Measurements from ENCODE around the gene SUDS3. TPM values are rescaled to one million over a fixed set of nuclear protein-coding genes. Genes with fewer than 3 reads are reported as not detected.
A peak's percentile ranks its signal among the peaks of the same experiment; 100 is the strongest.

The SUDS3 gene
- total RNA-seq, 1 experiment from 2014 or later: 50.7 TPM

DNA sequence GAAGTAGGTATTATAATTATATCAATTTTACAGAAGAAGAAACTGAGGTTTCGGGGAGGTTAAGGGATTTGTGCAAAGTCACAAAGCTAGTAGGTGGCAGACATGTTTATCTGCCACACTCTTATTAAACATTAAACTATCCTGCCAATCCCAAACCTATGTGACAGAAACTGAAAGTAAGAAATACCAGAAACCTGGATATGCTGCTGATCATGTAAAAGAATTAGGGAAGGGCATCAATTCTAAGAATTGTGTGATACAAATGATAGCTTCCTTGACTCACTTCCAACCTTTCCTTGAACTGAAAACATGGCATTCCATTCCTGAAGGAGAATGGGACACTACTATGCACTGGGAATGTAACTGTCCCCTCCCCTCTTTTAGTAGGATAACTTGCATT, 20.5 kb upstream of the SUDS3 start:
- no peaks in the 10 kb centered on the region for H3K27me3 ChIP-seq (ENCODE audit: insufficient read depth, low read depth)
- no peaks in the 10 kb centered on the region for H3K36me3 ChIP-seq (ENCODE audit: low read depth)
- ChIA-PET CTCF (no interaction called here), POLR2A (ENCODE audit: unreplicated experiment) (no interaction called here)
- H3K4me3 ChIP-seq: no peak overlapping the region
- no peaks in the 10 kb centered on the region for H4K20me1 ChIP-seq (ENCODE audit: insufficient read depth)
- DNase-seq: no peak
- BruUV-seq (replicated peaks): no TSS peak
- H2AFZ ChIP-seq: no peak overlapping the region
- H3F3A ChIP-seq (ENCODE audit: insufficient read depth, low read depth): peaks cover 26% of the 10 kb centered on the region
- intact Hi-C loops (cut with micrococcal nuclease; ENCODE audit: unreplicated experiment): loop anchor here (5.0 kb wide), 1 partner anchor 54 kb away; no protein-coding TSS in a partner anchor
- H3K9me3 ChIP-seq (ENCODE audit: insufficient read depth, low read depth): no peaks in the 10 kb centered on the region
- H3K4me1 ChIP-seq (replicated peaks; ENCODE audit: insufficient read depth): peaks cover 44% of the 10 kb centered on the region
- no peak overlapping the region for H3K4me2 ChIP-seq
- H3K27ac ChIP-seq: peak overlapping the region; percentile 81
- H3K9me2 ChIP-seq (ENCODE audit: insufficient read depth): no peaks in the 10 kb centered on the region
- peaks cover 79% of the 10 kb centered on the region for H3K79me2 ChIP-seq (ENCODE audit: low read depth)
- TF ChIP-seq, protein P1, sequence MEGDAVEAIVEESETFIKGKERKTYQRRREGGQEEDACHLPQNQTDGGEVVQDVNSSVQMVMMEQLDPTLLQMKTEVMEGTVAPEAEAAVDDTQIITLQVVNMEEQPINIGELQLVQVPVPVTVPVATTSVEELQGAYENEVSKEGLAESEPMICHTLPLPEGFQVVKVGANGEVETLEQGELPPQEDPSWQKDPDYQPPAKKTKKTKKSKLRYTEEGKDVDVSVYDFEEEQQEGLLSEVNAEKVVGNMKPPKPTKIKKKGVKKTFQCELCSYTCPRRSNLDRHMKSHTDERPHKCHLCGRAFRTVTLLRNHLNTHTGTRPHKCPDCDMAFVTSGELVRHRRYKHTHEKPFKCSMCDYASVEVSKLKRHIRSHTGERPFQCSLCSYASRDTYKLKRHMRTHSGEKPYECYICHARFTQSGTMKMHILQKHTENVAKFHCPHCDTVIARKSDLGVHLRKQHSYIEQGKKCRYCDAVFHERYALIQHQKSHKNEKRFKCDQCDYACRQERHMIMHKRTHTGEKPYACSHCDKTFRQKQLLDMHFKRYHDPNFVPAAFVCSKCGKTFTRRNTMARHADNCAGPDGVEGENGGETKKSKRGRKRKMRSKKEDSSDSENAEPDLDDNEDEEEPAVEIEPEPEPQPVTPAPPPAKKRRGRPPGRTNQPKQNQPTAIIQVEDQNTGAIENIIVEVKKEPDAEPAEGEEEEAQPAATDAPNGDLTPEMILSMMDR (conservative IDR thresholded peaks at IDR 0.05): no peak
- TF ChIP-seq EZH2 (IDR thresholded peaks at IDR 0.05; ENCODE audit: low read depth): no peak

DNA sequence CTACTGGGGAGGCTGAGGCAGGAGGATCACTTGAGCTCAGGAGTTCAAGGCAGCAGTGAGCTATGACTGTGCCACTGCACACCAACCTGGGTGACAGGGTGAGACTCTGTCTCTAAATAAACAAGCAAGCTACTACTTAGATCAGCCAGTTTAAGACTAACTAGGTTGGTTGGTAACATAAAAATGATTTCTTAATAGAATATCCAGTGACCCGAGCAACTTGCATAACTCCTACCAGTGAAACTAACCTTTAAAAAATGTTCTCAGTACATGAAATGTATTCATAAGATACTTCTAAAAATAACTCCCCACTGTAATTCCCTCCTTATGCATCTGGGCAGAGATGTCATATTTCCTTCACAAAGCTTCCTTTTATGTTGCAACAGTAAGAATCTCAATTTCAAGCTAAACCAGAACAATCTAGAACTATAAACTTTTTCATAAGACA, 19.5 kb upstream of the SUDS3 start:
- no peaks in the 10 kb centered on the region for H3K9me2 ChIP-seq (ENCODE audit: insufficient read depth)
- H3K27me3 ChIP-seq (ENCODE audit: insufficient read depth, low read depth): no peaks in the 10 kb centered on the region
- ChIA-PET CTCF (no interaction called here), POLR2A (ENCODE audit: unreplicated experiment) (no interaction called here)
- no peaks in the 10 kb centered on the region for H3K9me3 ChIP-seq (ENCODE audit: insufficient read depth, low read depth)
- H3K4me1 ChIP-seq (replicated peaks; ENCODE audit: insufficient read depth): peaks cover 51% of the 10 kb centered on the region
- no TSS peak for BruUV-seq (replicated peaks)
- peak in 1 of 2 experiments; percentile 85 for DNase-seq
- no peak overlapping the region for H3K4me3 ChIP-seq
- no peak overlapping the region for H2AFZ ChIP-seq
- H4K20me1 ChIP-seq (ENCODE audit: insufficient read depth): no peaks in the 10 kb centered on the region
- H3F3A ChIP-seq (ENCODE audit: insufficient read depth, low read depth): peaks cover 32% of the 10 kb centered on the region
- H3K27ac ChIP-seq: peak overlapping the region; percentile 81
- peaks cover 82% of the 10 kb centered on the region for H3K79me2 ChIP-seq (ENCODE audit: low read depth)
- intact Hi-C loops (cut with micrococcal nuclease; ENCODE audit: unreplicated experiment): loop anchor here (5.0 kb wide), 1 partner anchor 55 kb away; no protein-coding TSS in a partner anchor
- no peak for TF ChIP-seq EZH2 (IDR thresholded peaks at IDR 0.05; ENCODE audit: low read depth)
- TF ChIP-seq, protein P1 (conservative IDR thresholded peaks at IDR 0.05): no peak
- peak overlapping the region; percentile 45 for H3K4me2 ChIP-seq
- no peaks in the 10 kb centered on the region for H3K36me3 ChIP-seq (ENCODE audit: low read depth)

GRCh38 chr12:118357257-118358007, 18.9 kb upstream of the SUDS3 start:
- POLR2A ChIA-PET (ENCODE audit: unreplicated experiment): interaction anchor here (0.8 kb wide), 1 partner anchor 50 kb away, joined by 5 read pairs; no protein-coding TSS in a partner anchor
- no peak for DNase-seq
- no peaks in the 10 kb centered on the region for H3K9me3 ChIP-seq (ENCODE audit: insufficient read depth, low read depth)
- no peak overlapping the region for H2AFZ ChIP-seq
- CTCF ChIA-PET: no interaction called here
- H3K36me3 ChIP-seq (ENCODE audit: low read depth): no peaks in the 10 kb centered on the region
- no peaks in the 10 kb centered on the region for H3K9me2 ChIP-seq (ENCODE audit: insufficient read depth)
- no TSS peak for BruUV-seq (replicated peaks)
- peaks cover 32% of the 10 kb centered on the region for H3F3A ChIP-seq (ENCODE audit: insufficient read depth, low read depth)
- H3K27me3 ChIP-seq (ENCODE audit: insufficient read depth, low read depth): no peaks in the 10 kb centered on the region
- no peaks in the 10 kb centered on the region for H4K20me1 ChIP-seq (ENCODE audit: insufficient read depth)
- H3K4me2 ChIP-seq: peak overlapping the region; percentile 45; the same call in 1 of the 2 replicates
- peaks cover 78% of the 10 kb centered on the region for H3K79me2 ChIP-seq (ENCODE audit: low read depth)
- peak overlapping the region; percentile 81 for H3K27ac ChIP-seq
- H3K4me1 ChIP-seq (replicated peaks; ENCODE audit: insufficient read depth): peaks cover 51% of the 10 kb centered on the region
- no peak for TF ChIP-seq EZH2 (IDR thresholded peaks at IDR 0.05; ENCODE audit: low read depth)
- TF ChIP-seq, protein P1 (conservative IDR thresholded peaks at IDR 0.05): no peak
- intact Hi-C loops (cut with micrococcal nuclease; ENCODE audit: unreplicated experiment): loop anchor here (5.0 kb wide), 1 partner anchor 55 kb away; no protein-coding TSS in a partner anchor
- no peak overlapping the region for H3K4me3 ChIP-seq

All from PC-9 (cell line).